Stimulated activated CD4-positive, alpha-beta T cell treated with anti-CD3 and anti-CD28 coated beads, Interleukin-4, amount 100 ng/mL, for 4 hours (primary cell): ENCODE results near the gene HNRNPA0.

Experiments used
- DNase-seq, 2 experiments: peaks; one replicate each; pipeline ENCODE4 v3.0.0-alpha.2; 2020

HNRNPA0 gene

GRCh38 chr5:137716337-137716736 is 37.8 kb downstream of the HNRNPA0 start:
- no peak for DNase-seq

DNA sequence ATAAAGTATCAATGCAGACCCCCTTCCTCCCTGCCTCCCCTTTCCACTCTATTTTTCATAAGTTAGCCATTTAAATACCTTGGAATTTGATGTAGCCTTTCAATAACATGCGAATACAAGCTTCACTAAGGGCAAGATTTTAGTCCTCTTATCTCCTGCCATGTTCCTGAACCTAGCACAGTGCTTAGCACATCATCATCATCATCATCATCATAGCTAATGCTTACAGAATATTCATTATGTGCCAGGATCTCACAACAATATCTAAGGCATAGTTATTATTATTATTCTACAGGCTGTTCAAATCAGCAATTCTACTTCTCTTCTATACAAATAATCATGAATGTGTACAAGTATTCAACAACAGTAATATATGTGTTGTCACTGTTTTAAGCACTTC is 38.7 kb downstream of the HNRNPA0 start:
- DNase-seq = no peak

DNA sequence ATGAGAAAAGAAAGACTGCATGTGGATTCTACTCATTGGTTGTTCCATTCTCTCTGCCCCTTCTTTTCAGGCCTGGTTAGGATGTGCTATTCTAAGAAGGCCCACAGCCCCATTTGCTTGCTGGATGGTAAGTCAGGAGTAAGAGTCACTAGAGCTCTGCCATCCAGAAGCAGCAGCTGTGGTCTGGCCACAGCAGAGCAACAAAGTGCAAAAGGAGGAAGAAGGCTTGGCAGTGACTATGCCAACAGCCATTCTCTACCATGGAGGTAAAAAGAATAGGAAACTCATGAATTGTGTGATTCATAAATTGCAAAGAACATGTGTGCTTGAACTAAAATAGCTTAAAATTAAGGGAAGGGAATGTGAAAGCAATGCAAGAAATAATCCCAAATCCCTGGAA is 39.2 kb downstream of the HNRNPA0 start:
- no peak for DNase-seq

DNA sequence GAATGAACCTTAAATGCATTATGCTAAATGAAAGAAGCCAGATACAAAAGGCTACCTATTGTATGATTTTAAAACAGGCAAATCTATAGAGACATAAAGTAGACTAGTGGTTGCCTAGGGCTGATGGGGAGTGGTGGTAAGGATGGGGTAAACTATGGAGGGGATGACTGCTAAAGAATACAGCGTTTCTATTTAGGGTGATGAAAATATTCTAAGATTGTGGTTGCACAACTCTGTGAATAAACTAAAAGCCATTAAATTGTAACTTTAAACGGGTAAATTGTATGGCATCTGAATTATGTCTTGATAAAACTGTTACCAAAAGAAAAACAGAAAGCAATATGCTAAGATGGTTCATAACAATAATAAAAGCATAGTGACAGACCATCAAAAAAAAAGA is 39.7 kb downstream of the HNRNPA0 start:
- no peak for DNase-seq

DNA sequence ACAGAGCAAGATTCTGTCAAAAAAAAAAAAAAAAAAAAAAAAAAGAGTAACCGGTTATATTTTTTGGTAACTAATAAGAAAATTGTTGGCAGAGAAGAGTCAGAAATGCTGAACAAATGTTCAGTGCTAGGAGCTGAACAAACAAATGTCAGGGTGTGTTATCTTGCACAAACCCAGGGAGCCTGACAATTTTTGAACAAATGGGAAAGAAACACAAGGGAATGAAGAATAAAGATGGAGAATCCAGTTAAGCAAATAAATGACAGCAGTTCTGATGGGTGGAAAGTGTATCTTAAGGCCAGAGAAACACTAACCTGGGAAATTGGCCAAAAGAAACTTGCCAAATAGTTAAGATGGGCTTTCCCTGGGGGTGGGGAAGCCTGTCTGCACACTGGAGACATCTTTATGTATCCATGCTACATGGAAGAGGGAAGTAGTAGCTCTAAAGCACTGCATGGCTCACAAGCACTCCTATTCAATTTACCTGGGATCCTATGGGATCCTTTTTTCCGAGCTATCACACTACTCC is 42.0 kb downstream of the HNRNPA0 start:
- no peak for DNase-seq

- DNase-seq = no peak
Observed at GRCh38 chr5:137710086-137710485, 44.1 kb downstream of the HNRNPA0 start.

- no peak for DNase-seq
Observed at GRCh38 chr5:137708796-137709559, 45.2 kb downstream of the HNRNPA0 start.

GRCh38 chr5:137708062-137708461 is 46.1 kb downstream of the HNRNPA0 start:
- DNase-seq = no peak

- DNase-seq = no peak
Observed at GRCh38 chr5:137706841-137707240, 47.3 kb downstream of the HNRNPA0 start.

DNA sequence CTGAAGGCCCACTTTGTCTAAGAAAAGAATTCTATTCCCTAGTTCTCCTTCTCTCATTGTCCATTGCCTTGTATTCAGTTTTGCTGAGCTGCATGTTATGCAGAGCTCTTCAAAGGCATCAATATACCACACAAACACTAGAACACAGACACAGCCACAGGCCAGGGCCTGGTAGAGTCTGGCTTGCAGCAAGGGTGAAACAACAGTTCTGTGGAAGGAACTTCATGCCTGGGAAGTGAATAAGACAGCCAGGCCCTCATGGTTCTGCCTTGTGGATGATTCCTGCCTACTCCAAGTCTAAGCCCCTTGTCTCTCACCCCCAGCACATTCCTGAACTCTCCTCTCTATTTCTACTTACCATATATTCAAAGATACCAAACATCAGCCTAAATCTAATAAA is 49.1 kb downstream of the HNRNPA0 start:
- no peak for DNase-seq

- no peak for DNase-seq
Observed at GRCh38 chr5:137703565-137703964, 50.6 kb downstream of the HNRNPA0 start.

DNA sequence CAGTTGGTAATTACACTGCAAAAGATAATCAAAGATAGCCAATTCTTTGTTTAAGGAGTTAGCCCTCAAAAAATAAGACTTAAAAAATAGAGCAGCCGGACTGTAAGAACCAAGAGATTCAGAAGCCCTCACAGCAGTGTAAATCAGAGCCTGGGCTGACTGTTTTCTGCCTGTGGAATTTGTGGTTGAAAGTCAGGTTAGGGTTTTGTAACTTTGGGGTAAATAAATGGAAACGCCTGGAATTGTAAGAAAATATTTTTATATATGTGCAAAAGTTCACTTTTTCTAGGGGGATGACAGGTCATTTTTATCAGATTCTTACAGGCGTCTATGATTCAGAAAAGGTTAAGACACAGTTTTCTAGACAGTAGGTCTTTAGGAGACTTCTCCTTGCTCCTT is 53.9 kb downstream of the HNRNPA0 start:
- DNase-seq = no peak

DNA sequence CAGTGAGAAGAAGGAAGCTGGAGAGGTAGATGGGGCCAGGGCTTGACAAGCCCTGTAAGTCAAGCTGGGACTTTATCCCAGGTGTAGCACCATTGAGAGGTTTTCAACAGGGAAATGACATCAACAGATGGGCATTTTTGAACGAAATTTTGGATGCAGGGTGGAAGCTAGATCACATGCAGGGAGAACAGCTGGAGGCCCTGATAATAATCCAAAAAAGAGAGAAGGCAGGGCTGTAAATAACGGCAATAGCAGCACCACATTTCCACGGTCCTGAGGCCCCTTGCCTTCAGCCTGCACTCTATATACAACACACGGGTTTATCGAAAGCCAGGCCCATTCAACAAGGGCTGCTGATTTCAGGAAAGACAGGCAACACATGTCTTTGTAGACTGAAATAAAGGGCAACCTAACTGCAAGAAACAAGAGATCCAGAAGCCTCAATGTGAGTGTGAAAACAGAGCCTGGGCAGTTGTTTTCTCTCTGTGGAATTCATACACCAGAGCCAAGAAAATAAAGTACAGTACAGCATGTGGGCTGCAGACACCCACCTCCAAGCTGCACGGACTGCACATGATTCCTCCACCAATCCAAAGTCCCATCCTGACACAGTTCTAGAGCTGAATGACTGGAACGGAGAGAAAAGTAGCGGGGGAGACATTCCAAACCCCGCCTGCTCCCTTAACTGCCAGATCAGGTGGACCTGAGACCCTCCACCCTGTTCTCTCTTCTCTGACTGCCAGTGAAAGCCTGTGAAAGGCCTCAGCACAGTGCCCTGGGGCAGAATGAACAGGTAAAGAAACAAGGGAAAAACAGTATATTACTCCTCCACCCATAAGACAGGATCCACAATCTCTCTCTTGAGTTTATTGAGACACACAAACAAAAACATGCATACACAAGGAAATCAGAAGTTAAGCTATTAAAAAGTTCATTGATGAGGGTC is 54.6 kb downstream of the HNRNPA0 start:
- no peak for DNase-seq

DNA sequence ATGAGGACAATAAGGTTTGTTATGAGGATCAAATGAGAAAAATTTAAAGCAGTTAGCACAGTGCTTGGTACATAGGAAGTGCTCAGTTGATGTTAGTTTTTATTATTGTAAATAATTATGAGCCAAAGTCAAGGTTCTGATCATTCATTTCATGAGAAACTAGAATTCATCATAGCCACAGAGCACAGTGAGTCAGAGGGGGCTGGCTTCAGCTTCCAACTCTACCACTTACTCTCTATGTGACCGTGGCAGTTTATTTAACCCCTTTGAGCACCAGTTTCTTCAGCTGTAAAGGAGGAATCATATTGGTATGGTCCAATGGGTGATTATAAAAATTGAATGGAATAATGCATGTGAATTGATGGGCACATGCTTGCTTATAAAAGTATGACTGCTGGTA is 57.7 kb downstream of the HNRNPA0 start:
- peak; percentile 18 to 37 for DNase-seq

GRCh38 chr5:137695651-137696428 is 58.3 kb downstream of the HNRNPA0 start:
- no peak for DNase-seq
